NCI-H524 treated with DMSO at 0.1 percent for 48 hours (cell line): Measurements from ENCODE around the gene PXDN.

Source experiments
- DNase-seq: peaks from one replicate; lab custom pipeline; 2025; lab: John Stamatoyannopoulos, UW

PXDN gene

GRCh38 chr2:1613731-1614354 is 130.5 kb downstream of the PXDN start:
- no peak for DNase-seq

- DNase-seq, result no peak
Observed at GRCh38 chr2:1613078-1613445, 131.3 kb downstream of the PXDN start.

GRCh38 chr2:1612391-1613077 is 131.8 kb downstream of the PXDN start:
- no peak for DNase-seq

- DNase-seq, result no peak
Observed at GRCh38 chr2:1611886-1612285, 132.4 kb downstream of the PXDN start.

- no peak for DNase-seq
Observed at GRCh38 chr2:1610096-1610485, 134.2 kb downstream of the PXDN start.

- no peak for DNase-seq
Observed at GRCh38 chr2:1609485-1610095, 134.7 kb downstream of the PXDN start.

GRCh38 chr2:1609040-1609439 is 135.3 kb downstream of the PXDN start:
- no peak for DNase-seq

- DNase-seq, result no peak
Observed at GRCh38 chr2:1607971-1608688, 136.2 kb downstream of the PXDN start.

- DNase-seq, result no peak
Observed at GRCh38 chr2:1607236-1607920, 136.9 kb downstream of the PXDN start.

GRCh38 chr2:1606421-1607235 is 137.7 kb downstream of the PXDN start:
- no peak for DNase-seq

- DNase-seq, result no peak
Observed at GRCh38 chr2:1606046-1606400, 138.3 kb downstream of the PXDN start.

- no peak for DNase-seq
Observed at GRCh38 chr2:1605102-1606045, 138.9 kb downstream of the PXDN start.

GRCh38 chr2:1603521-1603920 is 140.8 kb downstream of the PXDN start:
- no peak for DNase-seq

GRCh38 chr2:1603059-1603458 is 141.3 kb downstream of the PXDN start:
- no peak for DNase-seq

- no peak for DNase-seq
Observed at GRCh38 chr2:1602278-1603010, 141.9 kb downstream of the PXDN start.

- DNase-seq, result no peak
Observed at GRCh38 chr2:1601471-1602277, 142.6 kb downstream of the PXDN start.

- DNase-seq, result no peak
Observed at GRCh38 chr2:1601067-1601412, 143.3 kb downstream of the PXDN start.

GRCh38 chr2:1600191-1601066 is 143.9 kb downstream of the PXDN start:
- no peak for DNase-seq
